ENCODE measurements around the gene HDAC1.

HDAC1 gene

GRCh38 chr1:32303997-32304622 lies 12.2 kb downstream of the HDAC1 start:
- CTCF ChIA-PET = interaction anchor here (1.0 to 8.8 kb wide), 7 partner anchors 13 to 56 kb away, joined by 3 to 94 read pairs (median 7); partner anchors contain the start of gene HDAC1
- POLR2A ChIA-PET = interaction anchor here (0.6 kb wide), 1 partner anchor 10 kb away, joined by 5 read pairs; no protein-coding TSS in a partner anchor
- TF ChIP-seq, protein P1, sequence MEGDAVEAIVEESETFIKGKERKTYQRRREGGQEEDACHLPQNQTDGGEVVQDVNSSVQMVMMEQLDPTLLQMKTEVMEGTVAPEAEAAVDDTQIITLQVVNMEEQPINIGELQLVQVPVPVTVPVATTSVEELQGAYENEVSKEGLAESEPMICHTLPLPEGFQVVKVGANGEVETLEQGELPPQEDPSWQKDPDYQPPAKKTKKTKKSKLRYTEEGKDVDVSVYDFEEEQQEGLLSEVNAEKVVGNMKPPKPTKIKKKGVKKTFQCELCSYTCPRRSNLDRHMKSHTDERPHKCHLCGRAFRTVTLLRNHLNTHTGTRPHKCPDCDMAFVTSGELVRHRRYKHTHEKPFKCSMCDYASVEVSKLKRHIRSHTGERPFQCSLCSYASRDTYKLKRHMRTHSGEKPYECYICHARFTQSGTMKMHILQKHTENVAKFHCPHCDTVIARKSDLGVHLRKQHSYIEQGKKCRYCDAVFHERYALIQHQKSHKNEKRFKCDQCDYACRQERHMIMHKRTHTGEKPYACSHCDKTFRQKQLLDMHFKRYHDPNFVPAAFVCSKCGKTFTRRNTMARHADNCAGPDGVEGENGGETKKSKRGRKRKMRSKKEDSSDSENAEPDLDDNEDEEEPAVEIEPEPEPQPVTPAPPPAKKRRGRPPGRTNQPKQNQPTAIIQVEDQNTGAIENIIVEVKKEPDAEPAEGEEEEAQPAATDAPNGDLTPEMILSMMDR (IDR thresholded peaks at IDR 0.05; ENCODE audit: control extremely low read depth, extremely low read depth, low read depth, missing control alignments) = no peak
- no peak for DNase-seq (ENCODE audit: extremely low spot score)

- TF ChIP-seq, protein P1 (IDR thresholded peaks at IDR 0.05; ENCODE audit: control extremely low read depth, extremely low read depth, low read depth, missing control alignments) = no peak
- POLR2A ChIA-PET = interaction anchor here (0.8 kb wide), 1 partner anchor 31 kb away, joined by 4 read pairs; the partner anchor contains the start of gene MARCKSL1
- no peak for DNase-seq (ENCODE audit: extremely low spot score)
- CTCF ChIA-PET = interaction anchor here (1.4 to 8.8 kb wide), 5 partner anchors 9 to 57 kb away, joined by 3 to 94 read pairs (median 8); partner anchors contain the start of gene HDAC1
These were observed 13.4 kb downstream of the HDAC1 start for GRCh38 chr1:32305310-32305709.

GRCh38 chr1:32307324-32307723 lies 15.4 kb downstream of the HDAC1 start:
- DNase-seq (ENCODE audit: extremely low spot score) = no peak
- ChIA-PET POLR2A (interaction anchor here (0.5 to 1.2 kb wide), 2 partner anchors 29 to 58 kb away, joined by 3 to 5 read pairs; partner anchors contain the start of gene MARCKSL1), CTCF (interaction anchor here (0.9 to 8.8 kb wide), 6 partner anchors 9 to 92 kb away, joined by 3 to 94 read pairs (median 4); no protein-coding TSS in a partner anchor)
- TF ChIP-seq, protein P1 (IDR thresholded peaks at IDR 0.05; ENCODE audit: control extremely low read depth, extremely low read depth, low read depth, missing control alignments) = no peak

DNA sequence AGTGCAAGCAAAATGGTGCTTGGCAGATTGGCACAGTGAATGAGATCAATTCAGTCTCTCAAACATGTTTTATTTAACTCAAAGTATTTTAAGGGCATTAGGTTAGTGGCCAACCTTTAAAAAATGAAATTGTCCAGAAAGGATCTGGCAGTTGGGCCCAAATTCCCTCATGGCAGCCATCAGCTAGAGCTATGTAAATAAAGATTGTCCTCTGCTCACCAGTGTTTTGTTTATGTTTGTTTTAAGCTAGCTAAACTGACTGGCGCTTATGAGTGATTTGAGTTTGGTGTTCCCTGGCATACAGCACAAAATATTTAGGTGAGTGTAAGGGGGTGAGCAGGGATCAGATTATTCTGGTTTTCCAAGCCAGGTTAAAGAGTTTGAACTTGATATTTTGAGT lies 18.1 kb downstream of the HDAC1 start:
- POLR2A ChIA-PET = no interaction called here
- no peak for DNase-seq (ENCODE audit: extremely low spot score)
- CTCF ChIA-PET = interaction anchor here (1.3 to 8.8 kb wide), 3 partner anchors 7 to 18 kb away, joined by 3 to 94 read pairs (median 4); partner anchors contain the start of gene HDAC1
- TF ChIP-seq, protein P1 (IDR thresholded peaks at IDR 0.05; ENCODE audit: control extremely low read depth, extremely low read depth, low read depth, missing control alignments) = no peak

GRCh38 chr1:32311709-32312393 lies 20.0 kb downstream of the HDAC1 start:
- POLR2A ChIA-PET = interaction anchor here (0.5 to 2.4 kb wide), 2 partner anchors 24 to 70 kb away, joined by 3 to 10 read pairs; partner anchors contain the start of gene MARCKSL1
- TF ChIP-seq, protein P1 (IDR thresholded peaks at IDR 0.05; ENCODE audit: control extremely low read depth, extremely low read depth, low read depth, missing control alignments) = no peak
- CTCF ChIA-PET = interaction anchor here (1.0 to 1.8 kb wide), 5 partner anchors 10 to 96 kb away, joined by 3 to 11 read pairs (median 3); partner anchors contain the start of gene MARCKSL1
- DNase-seq (ENCODE audit: extremely low spot score) = no peak

GRCh38 chr1:32316903-32317277 lies 25.0 kb downstream of the HDAC1 start:
- CTCF ChIA-PET = interaction anchor here (0.7 to 7.3 kb wide), 21 partner anchors 9 to 361 kb away, joined by 3 to 94 read pairs (median 8); partner anchors contain the start of genes CCDC28B, DCDC2B, FAM167B and HDAC1
- TF ChIP-seq, protein P1 (IDR thresholded peaks at IDR 0.05; ENCODE audit: control extremely low read depth, extremely low read depth, low read depth, missing control alignments) = no peak

More at GRCh38 chr1:32316903-32317277, 25.0 kb downstream of the HDAC1 start:
- POLR2A ChIA-PET = interaction anchor here (1.6 to 2.1 kb wide), 2 partner anchors 19 to 20 kb away, joined by 4 to 19 read pairs; partner anchors contain the start of gene MARCKSL1
- no peak for DNase-seq (ENCODE audit: extremely low spot score)
